AG04450 (cell line): Measurements from ENCODE around the gene NHEJ1. TPM values are rescaled to one million over a fixed set of nuclear protein-coding genes. Genes with fewer than 3 reads are reported as not detected.

ENCODE experiments used
- CTCF ChIA-PET: fragments of 300-600, 350-600 bp; formaldehyde crosslinking; extraction: SDS; loops from one replicate; lab custom pipeline; 2022; ENCODE audit warnings: antibody characterized with exemption, inconsistent platforms; lab: Charles Lee
- POLR2A ChIA-PET: fragments of 350-600 bp; formaldehyde crosslinking; extraction: SDS; loops from one replicate; lab custom pipeline; 2021; ENCODE audit warnings: antibody characterized with exemption, inconsistent platforms; lab: Yijun Ruan, JAX
- DNase-seq: peaks from one replicate; pipeline ENCODE4 v3.0.0-alpha.2; 2011; ENCODE audit warnings: low read depth, low spot score
- H3K27ac ChIP-seq: one replicate; pipeline ENCODE4 v1.5.1; 2012; ENCODE audit warnings: low read depth, low read length, control low read depth
- H3K27me3 ChIP-seq: one replicate; pipeline ENCODE4 v1.6.0; 2012; ENCODE audit warnings: low read length; ENCODE audit not compliant: control insufficient read depth, insufficient read depth
- H3K4me3 ChIP-seq: 2 replicates; pipeline ENCODE4 v1.5.1; 2011; ENCODE audit warnings: mild to moderate bottlenecking, low read depth, low read length, control low read depth
- H3K9me3 ChIP-seq: 2 replicates; pipeline ENCODE4 v1.5.1; 2012; ENCODE audit warnings: low read length; ENCODE audit not compliant: control insufficient read depth, insufficient read depth
- polyA minus RNA-seq: library from RNA; depleted of rRNA, polyadenylated mRNA; stranded (reverse); fragments of >200 nt; gene quantifications from 2 replicates; pipeline ENCODE4 v1.2.3, GENCODE V29; 2011; rRNA and poly(A)+ RNA removed
- polyA plus RNA-seq: library from polyadenylated mRNA; depleted of rRNA; stranded (reverse); fragments of >200 nt; gene quantifications from 2 replicates; pipeline ENCODE4 v1.2.3, GENCODE V29; 2011; rRNA removed
- TF ChIP-seq, protein P1 (sequence below): IDR thresholded peaks from 2 replicates; pipeline ENCODE4 v1.5.1; 2011; ENCODE audit warnings: low read depth, low read length, control low read depth, inconsistent platforms

NHEJ1 gene, protein sequence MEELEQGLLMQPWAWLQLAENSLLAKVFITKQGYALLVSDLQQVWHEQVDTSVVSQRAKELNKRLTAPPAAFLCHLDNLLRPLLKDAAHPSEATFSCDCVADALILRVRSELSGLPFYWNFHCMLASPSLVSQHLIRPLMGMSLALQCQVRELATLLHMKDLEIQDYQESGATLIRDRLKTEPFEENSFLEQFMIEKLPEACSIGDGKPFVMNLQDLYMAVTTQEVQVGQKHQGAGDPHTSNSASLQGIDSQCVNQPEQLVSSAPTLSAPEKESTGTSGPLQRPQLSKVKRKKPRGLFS
- polyA plus RNA-seq = 21.9 and 22.9 TPM in 2 replicates
- 28.4 and 31.9 TPM in 2 replicates for polyA minus RNA-seq

GRCh38 chr2:219160186-219161017 lies at the start of gene NHEJ1:
Gene NHEJ1, minus strand, starts transcription at chr2:219160815. Its CDS starts 2,453 bp downstream, at chr2:219158362.
- no peaks in the 10 kb centered on the region for H3K27me3 ChIP-seq
- H3K9me3 ChIP-seq = no peaks in the 10 kb centered on the region; the same call in 1 of the 2 replicates
- H3K27ac ChIP-seq = peak within 1 kb of the TSS; percentile 90
- CTCF ChIA-PET = interaction anchor here (0.8 to 13.1 kb wide), 38 partner anchors 9 to 370 kb away, joined by 3 to 250 read pairs (median 4); partner anchors contain the start of genes ANKZF1, ATG9A, CNPPD1 and DNAJB2
- TF ChIP-seq, protein P1, sequence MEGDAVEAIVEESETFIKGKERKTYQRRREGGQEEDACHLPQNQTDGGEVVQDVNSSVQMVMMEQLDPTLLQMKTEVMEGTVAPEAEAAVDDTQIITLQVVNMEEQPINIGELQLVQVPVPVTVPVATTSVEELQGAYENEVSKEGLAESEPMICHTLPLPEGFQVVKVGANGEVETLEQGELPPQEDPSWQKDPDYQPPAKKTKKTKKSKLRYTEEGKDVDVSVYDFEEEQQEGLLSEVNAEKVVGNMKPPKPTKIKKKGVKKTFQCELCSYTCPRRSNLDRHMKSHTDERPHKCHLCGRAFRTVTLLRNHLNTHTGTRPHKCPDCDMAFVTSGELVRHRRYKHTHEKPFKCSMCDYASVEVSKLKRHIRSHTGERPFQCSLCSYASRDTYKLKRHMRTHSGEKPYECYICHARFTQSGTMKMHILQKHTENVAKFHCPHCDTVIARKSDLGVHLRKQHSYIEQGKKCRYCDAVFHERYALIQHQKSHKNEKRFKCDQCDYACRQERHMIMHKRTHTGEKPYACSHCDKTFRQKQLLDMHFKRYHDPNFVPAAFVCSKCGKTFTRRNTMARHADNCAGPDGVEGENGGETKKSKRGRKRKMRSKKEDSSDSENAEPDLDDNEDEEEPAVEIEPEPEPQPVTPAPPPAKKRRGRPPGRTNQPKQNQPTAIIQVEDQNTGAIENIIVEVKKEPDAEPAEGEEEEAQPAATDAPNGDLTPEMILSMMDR = peak; percentile 98
- peak; percentile 82 for DNase-seq
- peak within 1 kb of the TSS; percentile 89 for H3K4me3 ChIP-seq
- POLR2A ChIA-PET = no interaction called here

GRCh38 chr2:219209236-219210195 lies 48.9 kb upstream of the NHEJ1 start:
- H3K27me3 ChIP-seq = no peaks in the 10 kb centered on the region
- TF ChIP-seq, protein P1 = no peak
- H3K4me3 ChIP-seq = no peak overlapping the region
- no peak overlapping the region for H3K27ac ChIP-seq
- no peak for DNase-seq
- POLR2A ChIA-PET = interaction anchor here (0.6 to 3.6 kb wide), 2 partner anchors 9 to 156 kb away, joined by 4 to 37 read pairs; partner anchors contain the start of gene ABCB6
- CTCF ChIA-PET = interaction anchor here (1.0 to 2.6 kb wide), 3 partner anchors 50 to 300 kb away, joined by 3 to 9 read pairs (median 6); partner anchors contain the start of gene NHEJ1
- H3K9me3 ChIP-seq = no peaks in the 10 kb centered on the region; the same call in none of the 2 replicates

DNA sequence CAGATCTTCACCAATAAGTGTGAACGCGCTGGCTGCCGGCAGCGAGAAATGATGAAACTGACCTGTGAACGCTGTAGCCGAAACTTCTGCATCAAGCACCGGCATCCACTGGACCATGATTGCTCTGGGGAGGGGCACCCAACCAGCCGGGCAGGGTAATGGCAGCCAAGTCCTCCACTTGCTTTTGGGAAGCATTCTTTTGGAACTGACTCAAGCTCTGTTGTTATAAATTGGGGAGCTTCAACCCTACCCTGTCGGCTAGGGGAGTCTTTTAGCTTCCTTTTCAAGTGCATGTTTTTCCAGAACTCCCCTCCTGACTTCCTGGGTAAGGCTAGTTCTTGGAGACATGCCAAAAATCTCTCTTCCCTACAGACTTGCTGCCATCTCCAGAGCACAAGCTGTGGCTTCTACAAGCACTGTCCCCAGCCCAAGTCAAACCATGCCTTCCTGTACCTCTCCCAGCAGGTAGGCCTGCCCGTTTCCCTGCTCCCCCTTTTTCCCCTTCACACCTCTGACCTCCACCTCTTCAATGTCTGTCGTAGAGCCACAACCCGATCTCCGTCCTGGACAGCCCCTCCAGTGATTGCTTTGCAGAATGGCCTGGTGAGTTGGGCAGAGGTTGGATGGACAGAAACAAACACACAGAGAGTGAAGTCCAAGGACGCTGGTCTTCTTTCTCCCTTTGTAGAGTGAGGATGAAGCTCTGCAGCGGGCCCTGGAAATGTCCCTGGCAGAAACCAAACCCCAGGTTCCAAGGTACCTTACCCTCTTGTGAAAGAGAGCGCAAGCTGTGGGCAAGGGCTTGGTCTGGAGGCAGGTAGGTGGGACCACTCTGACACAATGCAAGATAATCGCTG lies 47.5 kb upstream of the NHEJ1 start:
- H3K27me3 ChIP-seq = no peaks in the 10 kb centered on the region
- CTCF ChIA-PET = interaction anchor here (0.8 to 2.6 kb wide), 3 partner anchors 37 to 87 kb away, joined by 4 to 9 read pairs (median 6); partner anchors contain the start of gene NHEJ1
- peak overlapping the region; percentile 83 for H3K4me3 ChIP-seq
- peak overlapping the region; percentile 39 for H3K27ac ChIP-seq
- POLR2A ChIA-PET = interaction anchor here (0.5 to 3.6 kb wide), 6 partner anchors 10 to 181 kb away, joined by 3 to 37 read pairs (median 3); partner anchors contain the start of genes ABCB6, ANKZF1 and ATG9A
- no peaks in the 10 kb centered on the region; the same call in none of the 2 replicates for H3K9me3 ChIP-seq
- TF ChIP-seq, protein P1 = no peak
- no peak for DNase-seq
